Activated naive CD4-positive, alpha-beta T cell treated with anti-CD3 and anti-CD28 coated beads, Interleukin-2, amount 50 U/mL, for 72 hours (primary cell): Measurements from ENCODE around the gene ZNF732. TPM values are rescaled to one million over a fixed set of nuclear protein-coding genes. Genes with fewer than 3 reads are reported as not detected.

Experiments
- total RNA-seq, 2 donors: library from RNA; stranded (reverse); gene quantifications; one replicate each; pipeline ENCODE4 v1.2.3, GENCODE V29; 2022

Gene ZNF732
- total RNA-seq, 2 donors from 2014 or later = not detected

Other genes starting within 250 kb of the ZNF732 start
- gene ZNF718, start 181.0 kb downstream of the ZNF732 start, total RNA-seq = 1 to 10 TPM; 2.6 to 8.9 TPM
- gene ZNF141, start 32.3 kb upstream of the ZNF732 start, total RNA-seq = 10 to 100 TPM; 24.3 to 37.8 TPM
- 10 to 100 TPM; 37.7 to 39.8 TPM for gene ZNF721, start 193.7 kb upstream of the ZNF732 start, total RNA-seq
- 10 to 100 TPM; 43.3 to 69.4 TPM for gene PIGG, start 193.7 kb upstream of the ZNF732 start, total RNA-seq